GM23338 (cell line): ENCODE results near the gene ARID1B. TPM values are rescaled to one million over a fixed set of nuclear protein-coding genes. Genes with fewer than 3 reads are reported as not detected.

Source experiments
- ATAC-seq: fragments of 200-7000 bp; cut with Tn5 transposase; 3 replicates; pipeline ENCODE4 v1.9.1; 2020
- DNase-seq: peaks from one replicate; pipeline ENCODE4 v3.0.0-alpha.2; 2015; ENCODE audit warnings: low spot score
- H2AFZ ChIP-seq: fragments of 200-600 bp; sonication (generic); 2 replicates; pipeline ENCODE4 v1.8.0; 2016; ENCODE audit warnings: antibody characterized with exemption, mild to moderate bottlenecking, moderate library complexity
- H3F3A ChIP-seq: fragments of 200-600 bp; sonication (generic); replicated peaks from 2 replicates; pipeline ENCODE4 v1.8.0; 2017; ENCODE audit warnings: antibody characterized with exemption, mixed run types, low read depth
- H3K27ac ChIP-seq: fragments of 200-600 bp; sonication (generic); 2 replicates; pipeline ENCODE4 v1.6.1; 2016; ENCODE audit warnings: low read depth
- H3K27me3 ChIP-seq: fragments of 200-600 bp; sonication (generic); 2 replicates; pipeline ENCODE4 v1.8.0; 2016; ENCODE audit warnings: mild to moderate bottlenecking, mixed run types, moderate library complexity; ENCODE audit not compliant: insufficient read depth
- H3K36me3 ChIP-seq: fragments of 200-600 bp; sonication (generic); 2 replicates; pipeline ENCODE4 v1.8.0; 2016; ENCODE audit warnings: mild to moderate bottlenecking; ENCODE audit not compliant: insufficient read depth
- H3K4me1 ChIP-seq: fragments of 200-600 bp; sonication (generic); 2 replicates; pipeline ENCODE4 v1.8.0; 2016; ENCODE audit warnings: mild to moderate bottlenecking, moderate library complexity; ENCODE audit not compliant: insufficient read depth
- H3K4me2 ChIP-seq: fragments of 200-600 bp; sonication (generic); 2 replicates; pipeline ENCODE4 v1.7.1; 2017; ENCODE audit warnings: mixed run types
- H3K4me3 ChIP-seq: fragments of 200-600 bp; sonication (generic); 2 replicates; pipeline ENCODE4 v1.6.1; 2016; ENCODE audit warnings: mixed run types
- H3K79me2 ChIP-seq: fragments of 200-600 bp; sonication (generic); replicated peaks from 2 replicates; pipeline ENCODE4 v1.8.0; 2017; ENCODE audit warnings: mild to moderate bottlenecking; ENCODE audit not compliant: insufficient read depth
- H3K9me2 ChIP-seq: fragments of 200-600 bp; sonication (generic); 2 replicates; pipeline ENCODE4 v1.8.0; 2017; ENCODE audit not compliant: insufficient read depth
- H4K20me1 ChIP-seq: fragments of 200-600 bp; sonication (generic); replicated peaks from 2 replicates; pipeline ENCODE4 v1.8.0; 2017; ENCODE audit warnings: mild to moderate bottlenecking; ENCODE audit not compliant: insufficient read depth
- H3K27ac Mint-ChIP-seq: 2 replicates; pipeline ENCODE4 v1.8.0; 2020; ENCODE audit warnings: inconsistent platforms, mild to moderate bottlenecking, moderate library complexity, mixed read lengths
- H3K27me3 Mint-ChIP-seq: 3 replicates; pipeline ENCODE4 v1.8.0; 2022; ENCODE audit warnings: low read depth, mild to moderate bottlenecking, moderate library complexity, mixed read lengths, inconsistent platforms; ENCODE audit not compliant: insufficient read depth, poor library complexity
- H3K36me3 Mint-ChIP-seq: 3 replicates; pipeline ENCODE4 v1.8.0; 2021; ENCODE audit warnings: low read depth, mild to moderate bottlenecking, inconsistent platforms, moderate library complexity, mixed read lengths
- H3K4me1 Mint-ChIP-seq: 3 replicates; pipeline ENCODE4 v1.8.0; 2020; ENCODE audit warnings: mild to moderate bottlenecking, inconsistent platforms, mixed read lengths
- H3K4me3 Mint-ChIP-seq: 3 replicates; pipeline ENCODE4 v1.8.0; 2021; ENCODE audit warnings: moderate library complexity, mild to moderate bottlenecking, inconsistent platforms, mixed read lengths
- H3K9me3 Mint-ChIP-seq: 3 replicates; pipeline ENCODE4 v1.8.0; 2020; ENCODE audit warnings: moderate library complexity, mild to moderate bottlenecking, inconsistent platforms, mixed read lengths
- CREB1 ChIP-seq: fragments of 250-450 bp; sonication (Bioruptor Pico); IDR thresholded peaks from 2 replicates; pipeline ENCODE4 v1.5.0; 2020; ENCODE audit warnings: low read depth, mild to moderate bottlenecking, moderate library complexity
- EZH2 ChIP-seq: fragments of 200-600 bp; sonication (generic); IDR thresholded peaks from one replicate; pipeline ENCODE4 v1.8.0; 2017; ENCODE audit warnings: antibody characterized with exemption, mild to moderate bottlenecking, low read depth; ENCODE audit not compliant: unreplicated experiment
- EZH2phosphoT487 ChIP-seq: fragments of 200-600 bp; sonication (generic); IDR thresholded peaks from one replicate; pipeline ENCODE4 v1.8.1; 2018; ENCODE audit warnings: antibody characterized with exemption; ENCODE audit not compliant: unreplicated experiment
- NANOG ChIP-seq: IDR thresholded peaks from 2 replicates; pipeline ENCODE4 v1.6.1; 2016; ENCODE audit warnings: antibody characterized with exemption, borderline replicate concordance
- POLR2AphosphoS5 ChIP-seq: IDR thresholded peaks from 2 replicates; pipeline ENCODE4 v1.6.1; 2016; ENCODE audit warnings: antibody characterized with exemption, low read depth
- ZNF114 ChIP-seq: fragments of 250-450 bp; sonication (Bioruptor Pico); IDR thresholded peaks from 2 replicates; pipeline ENCODE4 v1.5.0; 2020; ENCODE audit warnings: mild to moderate bottlenecking, moderate library complexity
- ZNF331 ChIP-seq: fragments of 250-450 bp; sonication (Bioruptor Pico); IDR thresholded peaks from 2 replicates; pipeline ENCODE4 v1.5.0; 2020; ENCODE audit warnings: low read depth, mild to moderate bottlenecking, moderate library complexity
- polyA plus RNA-seq: library from polyadenylated mRNA; unstranded; fragments of >200 nt; fragmentation: Nextera tagmentation; extraction: Ambion mirVana; gene quantifications from 2 replicates; pipeline ENCODE4 v1.2.1, GENCODE V29; 2016
- total RNA-seq: library from RNA; depleted of rRNA; stranded (reverse); fragments of >200 nt; shearing (Covaris generic); gene quantifications from 2 replicates; pipeline ENCODE4 v1.2.3, GENCODE V29; 2014
- TF ChIP-seq, protein P1 (sequence below): IDR thresholded peaks from one replicate; pipeline ENCODE4 v1.6.1; 2018; ENCODE audit warnings: antibody characterized with exemption; ENCODE audit not compliant: unreplicated experiment
- TF ChIP-seq, protein P2 (sequence below): IDR thresholded peaks from 2 replicates; pipeline ENCODE4 v1.6.1; 2016; ENCODE audit warnings: antibody characterized with exemption

Gene ARID1B
- total and polyA plus RNA-seq, 2 experiments from 2014 or later, result 59.3 to 72.2 TPM

DNA sequence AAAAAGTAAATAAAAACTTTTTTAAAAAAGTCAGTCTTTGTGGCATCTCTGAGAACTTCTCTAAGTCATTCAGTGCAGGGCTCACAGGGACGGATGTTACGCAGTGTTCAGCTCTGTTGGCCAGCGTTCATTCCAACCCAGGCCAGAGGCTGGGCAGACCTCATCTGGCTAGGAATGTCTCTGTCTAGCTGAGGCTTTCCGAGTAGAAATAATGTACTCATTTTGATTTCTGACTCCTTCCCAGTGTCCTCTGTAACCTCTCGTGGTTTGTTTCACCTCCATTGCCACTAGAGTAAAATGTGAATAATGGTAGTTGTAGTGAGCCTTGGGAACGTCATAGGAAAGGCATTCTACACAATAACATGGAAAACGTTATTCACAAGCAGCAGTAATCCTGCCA lies 411.0 kb downstream of the ARID1B start (continued):
- no peak for TF ChIP-seq ZNF331 (CRISPR knock-in tag)
- TF ChIP-seq, protein P1, sequence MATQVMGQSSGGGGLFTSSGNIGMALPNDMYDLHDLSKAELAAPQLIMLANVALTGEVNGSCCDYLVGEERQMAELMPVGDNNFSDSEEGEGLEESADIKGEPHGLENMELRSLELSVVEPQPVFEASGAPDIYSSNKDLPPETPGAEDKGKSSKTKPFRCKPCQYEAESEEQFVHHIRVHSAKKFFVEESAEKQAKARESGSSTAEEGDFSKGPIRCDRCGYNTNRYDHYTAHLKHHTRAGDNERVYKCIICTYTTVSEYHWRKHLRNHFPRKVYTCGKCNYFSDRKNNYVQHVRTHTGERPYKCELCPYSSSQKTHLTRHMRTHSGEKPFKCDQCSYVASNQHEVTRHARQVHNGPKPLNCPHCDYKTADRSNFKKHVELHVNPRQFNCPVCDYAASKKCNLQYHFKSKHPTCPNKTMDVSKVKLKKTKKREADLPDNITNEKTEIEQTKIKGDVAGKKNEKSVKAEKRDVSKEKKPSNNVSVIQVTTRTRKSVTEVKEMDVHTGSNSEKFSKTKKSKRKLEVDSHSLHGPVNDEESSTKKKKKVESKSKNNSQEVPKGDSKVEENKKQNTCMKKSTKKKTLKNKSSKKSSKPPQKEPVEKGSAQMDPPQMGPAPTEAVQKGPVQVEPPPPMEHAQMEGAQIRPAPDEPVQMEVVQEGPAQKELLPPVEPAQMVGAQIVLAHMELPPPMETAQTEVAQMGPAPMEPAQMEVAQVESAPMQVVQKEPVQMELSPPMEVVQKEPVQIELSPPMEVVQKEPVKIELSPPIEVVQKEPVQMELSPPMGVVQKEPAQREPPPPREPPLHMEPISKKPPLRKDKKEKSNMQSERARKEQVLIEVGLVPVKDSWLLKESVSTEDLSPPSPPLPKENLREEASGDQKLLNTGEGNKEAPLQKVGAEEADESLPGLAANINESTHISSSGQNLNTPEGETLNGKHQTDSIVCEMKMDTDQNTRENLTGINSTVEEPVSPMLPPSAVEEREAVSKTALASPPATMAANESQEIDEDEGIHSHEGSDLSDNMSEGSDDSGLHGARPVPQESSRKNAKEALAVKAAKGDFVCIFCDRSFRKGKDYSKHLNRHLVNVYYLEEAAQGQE, result no peak

DNA sequence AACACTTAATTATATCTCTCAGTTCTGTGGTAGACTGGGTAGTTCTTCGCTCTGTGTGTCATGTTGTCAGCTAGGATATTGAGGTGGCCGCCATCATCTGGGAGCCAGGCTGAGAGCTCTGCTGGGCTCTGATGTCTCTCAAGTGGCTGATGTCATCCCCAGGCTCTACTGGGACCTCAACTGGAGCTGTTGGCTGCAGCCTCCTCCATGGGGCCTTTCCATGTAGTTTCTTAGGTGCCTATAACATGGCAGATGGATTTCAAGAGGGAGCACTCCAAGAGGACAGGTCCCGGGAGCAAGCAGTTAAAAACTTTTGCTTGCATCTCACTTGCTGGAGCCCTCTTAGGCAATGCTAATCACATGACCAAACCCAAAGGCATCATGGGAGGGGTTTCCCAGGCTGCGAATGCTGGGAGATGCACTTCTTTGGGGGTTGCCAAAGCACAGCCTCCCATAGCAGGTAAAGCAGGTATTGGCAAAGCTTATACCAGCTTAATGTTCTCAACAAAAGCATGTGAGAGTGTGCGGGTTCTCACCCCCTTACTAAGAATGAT lies 416.3 kb downstream of the ARID1B start:
- no peaks in the 10 kb centered on the region; the same call in 1 of the 2 replicates for H4K20me1 ChIP-seq
- no peaks in the 10 kb centered on the region for H3K27me3 ChIP-seq
- Mint-ChIP-seq H3K4me3 (no peak overlapping the region), H3K27me3 (no peaks in the 10 kb centered on the region), H3K36me3 (peaks cover 41% of the 10 kb centered on the region), H3K9me3 (no peaks in the 10 kb centered on the region; the same call in 2 of the 3 replicates), H3K27ac (peak overlapping the region; percentile 52; the same call in 1 of the 2 replicates), H3K4me1 (peaks cover 11% of the 10 kb centered on the region; the same call in 2 of the 3 replicates)
- TF ChIP-seq, protein P1, result no peak
- no peak for TF ChIP-seq NANOG
- no peaks in the 10 kb centered on the region for H3K9me2 ChIP-seq
- no peak overlapping the region for H3K27ac ChIP-seq
- no peaks in the 10 kb centered on the region for H3F3A ChIP-seq
- no peak overlapping the region for H2AFZ ChIP-seq
- ATAC-seq (no peak; the same call in 2 of the 3 replicates), DNase-seq (no peak)
- H3K36me3 ChIP-seq, result peaks cover 20% of the 10 kb centered on the region; the same call in 1 of the 2 replicates
- no peak overlapping the region for H3K4me3 ChIP-seq
- H3K4me2 ChIP-seq, result no peak overlapping the region
- H3K4me1 ChIP-seq, result no peaks in the 10 kb centered on the region
- H3K79me2 ChIP-seq, result no peaks in the 10 kb centered on the region

DNA sequence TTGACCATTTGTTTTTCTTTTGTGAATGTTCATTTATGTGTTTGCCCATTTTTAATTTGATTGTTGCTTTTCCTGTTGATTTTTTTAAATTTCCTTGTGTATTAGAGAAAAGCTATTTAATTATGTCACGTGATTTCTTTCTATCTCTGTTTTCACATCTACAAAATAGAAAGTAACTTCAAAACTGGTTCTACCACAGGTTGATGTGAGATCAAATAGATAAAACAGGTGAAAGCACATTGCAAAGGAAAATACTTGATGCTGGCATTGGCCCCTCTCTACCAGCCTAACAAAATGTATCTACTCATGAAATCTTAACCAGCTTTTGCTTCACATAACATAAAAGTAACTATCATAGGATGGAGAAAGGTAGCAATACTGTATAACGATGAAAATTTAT lies 416.9 kb downstream of the ARID1B start:
- H3F3A ChIP-seq, result no peaks in the 10 kb centered on the region
- H3K4me1 ChIP-seq, result no peaks in the 10 kb centered on the region
- no peak for ATAC-seq
- no peak overlapping the region for H3K27ac ChIP-seq
- H3K27me3 ChIP-seq, result no peaks in the 10 kb centered on the region
- TF ChIP-seq, protein P2, sequence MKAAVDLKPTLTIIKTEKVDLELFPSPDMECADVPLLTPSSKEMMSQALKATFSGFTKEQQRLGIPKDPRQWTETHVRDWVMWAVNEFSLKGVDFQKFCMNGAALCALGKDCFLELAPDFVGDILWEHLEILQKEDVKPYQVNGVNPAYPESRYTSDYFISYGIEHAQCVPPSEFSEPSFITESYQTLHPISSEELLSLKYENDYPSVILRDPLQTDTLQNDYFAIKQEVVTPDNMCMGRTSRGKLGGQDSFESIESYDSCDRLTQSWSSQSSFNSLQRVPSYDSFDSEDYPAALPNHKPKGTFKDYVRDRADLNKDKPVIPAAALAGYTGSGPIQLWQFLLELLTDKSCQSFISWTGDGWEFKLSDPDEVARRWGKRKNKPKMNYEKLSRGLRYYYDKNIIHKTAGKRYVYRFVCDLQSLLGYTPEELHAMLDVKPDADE, result no peak
- TF ChIP-seq CREB1 (CRISPR knock-in tag) (no peak), ZNF331 (CRISPR knock-in tag) (no peak), ZNF114 (CRISPR knock-in tag) (no peak), EZH2 (no peak), EZH2phosphoT487 (no peak), POLR2AphosphoS5 (no peak)
- TF ChIP-seq, protein P1, result no peak
- H3K79me2 ChIP-seq, result no peaks in the 10 kb centered on the region
- DNase-seq, result no peak
- H3K27me3 Mint-ChIP-seq, result no peaks in the 10 kb centered on the region
- H3K36me3 Mint-ChIP-seq, result peaks cover 40% of the 10 kb centered on the region
- H2AFZ ChIP-seq, result no peak overlapping the region
- H3K9me3 Mint-ChIP-seq, result no peaks in the 10 kb centered on the region; the same call in 2 of the 3 replicates
- H3K36me3 ChIP-seq, result peaks cover 20% of the 10 kb centered on the region; the same call in 1 of the 2 replicates
- no peak overlapping the region for H3K4me3 Mint-ChIP-seq
- H4K20me1 ChIP-seq, result no peaks in the 10 kb centered on the region; the same call in 1 of the 2 replicates
- H3K4me2 ChIP-seq, result no peak overlapping the region
- H3K4me3 ChIP-seq, result no peak overlapping the region
- no peak overlapping the region for H3K27ac Mint-ChIP-seq
- H3K4me1 Mint-ChIP-seq, result peaks cover 11% of the 10 kb centered on the region; the same call in 2 of the 3 replicates
- no peaks in the 10 kb centered on the region for H3K9me2 ChIP-seq
